ENCODE results near the gene USP49.

USP49 gene

DNA sequence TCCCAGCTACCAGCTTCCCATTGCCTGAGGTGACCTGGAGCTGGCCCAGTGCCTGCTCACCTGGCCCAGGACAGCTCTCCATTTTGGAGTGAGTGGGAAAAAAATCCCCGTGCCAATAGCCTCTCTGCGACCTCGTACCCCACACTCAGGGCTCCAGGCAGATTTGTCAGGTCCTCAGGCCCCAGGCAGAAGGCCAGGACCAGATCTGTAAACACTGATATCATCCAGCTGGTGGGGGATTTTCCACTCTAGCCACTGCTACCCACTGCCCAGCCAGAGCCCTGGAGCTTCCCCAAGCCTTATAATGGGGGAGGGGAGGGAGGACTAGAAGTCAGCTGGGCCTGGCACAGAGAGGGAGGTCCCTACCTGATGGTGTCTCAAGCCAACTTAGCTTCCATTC, 146.6 kb downstream of the USP49 start:
- DNase-seq, result no peak

DNA sequence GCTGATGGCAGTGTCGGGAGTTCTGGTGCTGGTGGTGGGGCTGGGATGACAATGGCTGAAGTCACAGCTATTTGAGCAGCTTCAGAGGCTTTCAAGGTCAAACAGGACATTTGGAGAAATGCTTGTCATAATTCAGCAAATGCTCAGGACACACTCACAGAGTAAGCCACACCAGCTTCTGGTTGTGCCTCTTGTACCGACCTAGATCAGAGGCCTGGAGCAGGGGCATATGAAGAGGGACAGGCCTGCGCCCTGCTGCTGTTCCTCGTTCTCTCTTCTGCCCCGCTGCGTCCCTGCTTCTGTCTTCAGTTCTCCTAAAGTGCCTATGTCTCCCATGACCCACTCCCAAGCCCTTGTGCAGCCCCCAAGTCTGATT, 147.1 kb downstream of the USP49 start:
- no peak for DNase-seq

DNA sequence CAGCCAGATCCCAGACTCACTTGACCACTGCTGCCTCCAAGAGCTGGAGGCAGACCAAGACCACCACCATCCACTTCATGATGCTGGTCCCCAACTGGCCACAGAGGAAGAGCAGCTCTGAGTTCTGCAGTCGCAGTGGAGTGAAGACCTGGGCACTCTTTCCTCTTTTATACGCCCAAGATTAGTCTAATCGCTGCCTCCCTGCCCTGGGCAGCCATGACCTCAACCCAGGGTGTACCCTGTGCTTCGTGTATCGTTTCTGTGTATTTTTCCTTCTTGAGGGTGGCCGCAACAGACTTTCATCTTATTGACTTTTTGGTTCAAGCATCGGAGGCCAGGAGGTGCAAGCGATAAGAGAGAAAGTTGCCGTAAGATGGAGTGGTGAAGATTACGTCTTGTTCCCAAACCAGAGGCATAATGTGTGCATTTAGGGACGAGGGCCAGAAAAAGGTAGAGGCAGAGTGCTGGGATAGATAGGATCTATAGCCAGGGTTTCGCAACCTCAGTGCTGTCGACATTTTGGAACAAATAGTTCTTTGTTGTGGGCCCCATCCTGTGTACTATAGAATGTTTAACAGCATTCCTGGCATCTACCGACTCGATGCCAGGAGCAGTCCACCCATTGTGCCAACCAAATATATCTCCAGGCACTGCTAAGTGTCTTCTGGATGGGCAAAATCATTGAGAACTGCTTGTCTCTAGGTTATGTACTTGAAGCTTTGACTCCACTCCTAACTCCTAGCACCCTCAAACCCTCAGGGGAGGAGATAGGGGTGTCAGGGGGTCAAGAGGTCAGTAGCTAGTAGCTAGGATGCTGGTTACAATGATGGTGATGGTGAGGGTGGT, 147.7 kb downstream of the USP49 start, which contains the start of gene PGC:
PGC (minus strand) TSS at position 142 of the 846 bp plus-strand sequence; CDS start at position 79, 63 bp downstream.
- DNase-seq, result no peak

DNA sequence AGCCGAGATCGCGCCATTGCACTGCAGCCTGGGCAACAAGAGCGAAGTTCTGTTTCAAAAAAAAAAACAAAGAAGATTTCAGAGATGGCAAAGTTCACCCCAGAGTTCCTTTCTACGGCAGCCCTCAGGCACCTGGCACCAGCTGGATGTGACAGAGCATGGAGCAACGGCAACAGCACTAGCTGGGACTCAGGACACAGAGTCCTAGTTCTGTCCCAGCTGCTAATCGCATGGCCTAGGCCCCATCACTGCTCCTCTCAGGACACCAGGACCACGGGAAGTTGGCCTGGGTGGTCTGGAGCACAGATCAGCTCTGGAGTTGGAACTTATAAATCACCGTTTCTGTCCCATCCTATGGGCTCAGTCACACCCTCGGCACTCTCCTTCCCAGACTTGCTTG, 149.1 kb downstream of the USP49 start:
- DNase-seq, result no peak

DNA sequence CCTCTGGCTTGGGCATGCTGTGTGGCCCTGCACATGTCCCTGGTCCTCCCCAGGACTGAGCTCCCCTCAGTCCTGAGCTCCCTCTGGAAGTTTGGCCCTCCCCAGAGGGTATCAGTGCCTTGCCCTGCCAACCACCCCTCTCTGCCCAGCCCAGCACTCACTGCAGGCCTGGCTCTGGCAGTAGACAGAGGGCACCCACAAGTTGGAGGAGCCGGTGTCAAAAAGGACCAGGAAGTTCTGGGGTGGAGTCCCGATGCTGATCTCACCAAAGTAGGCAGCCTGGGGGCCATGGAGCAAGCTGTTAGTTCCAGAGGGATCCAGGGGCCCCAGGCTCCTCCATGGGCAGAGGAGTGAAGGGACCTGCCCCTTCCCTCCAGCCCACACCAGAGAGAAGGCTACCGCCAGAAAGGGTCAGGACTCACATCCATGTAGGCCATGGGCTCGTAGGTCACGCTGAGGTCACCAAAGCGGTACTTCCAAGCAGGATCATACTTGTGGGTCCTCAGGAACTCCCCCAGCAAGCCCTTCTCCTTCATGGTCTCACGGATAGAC, 150.9 kb downstream of the USP49 start:
- no peak for DNase-seq

DNA sequence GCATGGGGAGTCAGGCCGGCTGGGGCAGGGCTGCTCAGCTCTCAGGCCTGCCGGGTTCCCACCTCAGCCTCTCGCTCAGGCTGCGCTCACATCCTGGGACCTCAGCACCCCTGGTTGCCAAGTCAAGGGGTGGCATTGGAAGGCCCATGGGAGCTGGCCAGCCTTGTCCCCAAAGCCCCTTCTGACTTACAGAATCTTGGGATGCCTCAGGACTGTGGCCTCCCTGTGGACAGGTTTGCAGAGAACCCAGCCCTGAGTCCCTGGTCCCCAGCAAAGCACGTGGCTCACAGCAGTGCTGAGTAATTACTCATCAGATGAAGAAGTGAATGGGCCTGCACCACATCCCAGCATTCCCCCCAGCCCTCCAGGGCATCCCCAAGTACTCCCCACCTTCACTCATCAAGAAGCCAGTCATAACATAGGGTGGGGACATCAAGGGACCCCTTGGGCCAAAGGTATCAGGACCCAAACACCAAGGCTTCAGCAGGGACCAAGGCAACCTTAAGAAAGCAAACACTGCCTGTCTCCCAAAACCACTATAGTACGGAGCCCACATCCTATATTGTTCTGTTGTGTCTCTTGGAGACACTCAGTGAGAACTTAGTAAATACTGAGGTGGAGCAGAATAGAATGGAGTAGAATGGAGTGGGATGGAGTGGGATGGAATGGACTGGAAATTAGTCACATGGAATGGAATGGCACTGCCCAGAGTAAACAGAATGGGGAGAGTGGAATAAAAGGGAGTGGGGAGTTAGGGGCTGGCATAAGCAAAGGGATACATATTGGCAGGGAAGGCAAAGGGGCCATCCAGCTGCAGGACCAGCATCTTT, 151.6 kb downstream of the USP49 start:
- no peak for DNase-seq

DNA sequence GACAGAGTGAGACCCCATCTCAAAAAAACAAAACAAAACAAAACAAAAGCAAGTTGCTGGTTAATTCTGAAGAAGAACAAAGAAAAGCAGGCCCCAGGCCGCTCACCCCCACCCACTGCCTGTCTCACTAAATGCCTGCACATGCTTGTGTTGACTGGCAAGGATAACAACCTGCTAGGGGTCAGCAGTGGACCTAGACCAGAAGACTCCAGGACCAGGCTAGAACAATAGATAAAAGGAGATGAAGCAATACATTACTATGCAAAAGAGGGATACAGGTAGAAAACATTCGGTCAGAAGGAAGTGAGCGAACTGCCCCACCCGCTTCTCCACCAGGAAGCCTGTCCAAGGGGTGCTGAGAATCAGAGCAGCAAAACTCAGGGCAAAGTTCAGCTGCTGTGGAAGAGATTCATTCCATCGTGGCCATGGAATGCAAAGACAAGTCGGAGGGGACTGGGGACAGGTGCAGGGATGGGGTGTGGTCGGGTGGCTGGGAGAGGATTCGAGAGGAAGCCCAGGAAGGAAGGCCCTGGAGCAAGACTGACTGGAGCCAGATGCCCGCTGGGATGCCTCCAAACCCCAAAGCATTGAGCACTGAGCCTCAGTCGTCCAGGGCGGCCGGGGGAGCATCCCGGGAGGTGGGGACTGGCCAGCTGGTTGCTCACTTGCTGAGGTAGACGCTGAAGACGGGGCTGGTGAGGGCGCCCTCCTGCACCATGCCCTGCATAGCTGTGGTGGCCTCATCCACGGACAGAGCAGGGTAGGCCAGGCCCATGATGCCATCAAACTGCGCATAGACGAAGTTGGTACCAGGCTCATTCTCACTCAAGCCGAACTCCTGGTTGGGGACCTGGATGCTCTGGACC, 153.3 kb downstream of the USP49 start:
- no peak for DNase-seq

DNA sequence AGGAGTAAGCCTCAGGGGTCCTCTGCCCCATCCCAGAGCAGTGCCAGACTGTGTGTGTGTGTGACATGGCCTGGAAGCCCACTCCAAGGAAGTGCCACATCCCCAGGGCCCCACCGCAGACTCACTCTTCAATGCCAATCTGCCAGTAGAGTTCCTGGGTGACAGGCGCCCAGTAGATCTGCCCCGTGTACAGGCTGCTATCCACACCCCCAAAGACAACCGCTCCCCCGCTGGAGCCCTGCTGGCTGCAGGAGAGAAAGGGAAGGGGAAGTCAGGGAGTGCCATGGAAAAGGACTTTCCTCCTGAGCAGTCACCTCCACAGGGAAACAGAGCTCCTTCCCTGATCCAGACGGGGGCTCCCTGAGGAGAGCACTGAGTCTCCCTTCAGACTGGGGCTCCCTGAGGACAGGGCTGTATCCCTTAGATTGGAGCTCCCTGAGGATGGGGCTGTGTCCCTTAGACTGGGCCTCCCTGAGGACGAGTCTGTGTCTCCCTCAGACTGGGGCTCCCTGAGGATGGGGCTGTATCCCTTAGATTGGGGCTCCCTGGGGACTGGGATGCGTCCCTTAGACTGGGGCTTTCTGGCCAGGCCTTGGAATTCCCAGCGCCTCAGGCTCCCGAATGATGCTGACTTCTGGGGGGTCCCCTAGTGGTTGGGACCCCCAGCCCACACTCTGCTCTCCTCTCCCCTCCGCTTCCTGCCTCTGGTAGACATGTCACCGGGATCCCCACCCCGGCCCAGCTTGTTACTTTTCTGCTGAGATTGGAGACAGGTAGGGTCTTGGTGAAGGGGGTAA, 154.6 kb downstream of the USP49 start:
- DNase-seq, result no peak
